Kidney epithelial cell (primary cell): ENCODE measurements around the gene BAG1. TPM values are rescaled to one million over a fixed set of nuclear protein-coding genes. Genes with fewer than 3 reads are reported as not detected.

ENCODE experiments used
- DNase-seq: peaks from one replicate; pipeline ENCODE4 v3.0.0-alpha.2; 2010; ENCODE audit warnings: low read depth
- H3K27me3 ChIP-seq: 2 replicates; pipeline ENCODE4 v1.6.0; 2011; ENCODE audit warnings: low read length; ENCODE audit not compliant: control insufficient read depth, insufficient read depth
- H3K36me3 ChIP-seq: 2 replicates; pipeline ENCODE4 v1.5.1; 2011; ENCODE audit warnings: low read length; ENCODE audit not compliant: control insufficient read depth, insufficient read depth
- H3K4me3 ChIP-seq: 2 replicates; pipeline ENCODE4 v1.5.1; 2011; ENCODE audit warnings: low read depth, mild to moderate bottlenecking, control low read depth, low read length
- CTCF ChIP-seq: IDR thresholded peaks from 2 replicates; pipeline ENCODE4 v1.5.1; 2011; ENCODE audit warnings: mild to moderate bottlenecking, moderate library complexity, low read length, control low read depth, inconsistent platforms; ENCODE audit not compliant: insufficient read depth, poor library complexity, severe bottlenecking
- total RNA-seq: library from RNA; depleted of rRNA; stranded (reverse); fragments of >200 nt; gene quantifications from 2 replicates; pipeline ENCODE4 v1.2.3, GENCODE V29; 2015

Gene BAG1
- total RNA-seq, 1 donor from 2014 or later = 59.0 TPM

GRCh38 chr9:33255471-33255870 lies 9.0 kb downstream of the BAG1 start:
- DNase-seq = no peak
- no peak for TF ChIP-seq CTCF
- Histone ChIP-seq H3K36me3 (peaks cover 7% of the 10 kb centered on the region), H3K27me3 (no peaks in the 10 kb centered on the region), H3K4me3 (no peak overlapping the region)

DNA sequence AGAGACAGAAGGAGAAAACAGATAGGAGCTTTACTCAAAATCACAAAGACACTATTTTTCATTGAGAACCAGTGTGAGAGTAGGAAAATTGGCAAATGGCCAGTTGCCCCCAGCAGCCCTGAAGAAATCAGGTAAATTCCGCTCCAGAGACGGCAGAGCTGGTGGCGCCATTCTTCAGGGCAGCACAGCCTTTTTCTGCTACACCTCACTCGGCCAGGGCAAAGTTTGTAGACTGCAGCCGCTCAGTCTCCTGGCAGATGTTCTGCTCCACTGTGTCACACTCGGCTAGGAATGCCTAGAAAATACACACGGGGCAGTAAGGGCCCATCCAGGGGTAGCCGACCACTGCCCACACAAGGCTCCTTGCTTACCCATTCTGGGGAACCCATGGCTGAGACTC lies 9.5 kb downstream of the BAG1 start:
- no peak for DNase-seq
- TF ChIP-seq CTCF = no peak
- no peak overlapping the region for H3K4me3 ChIP-seq
- H3K27me3 ChIP-seq = no peaks in the 10 kb centered on the region
- H3K36me3 ChIP-seq = peaks cover 7% of the 10 kb centered on the region

DNA sequence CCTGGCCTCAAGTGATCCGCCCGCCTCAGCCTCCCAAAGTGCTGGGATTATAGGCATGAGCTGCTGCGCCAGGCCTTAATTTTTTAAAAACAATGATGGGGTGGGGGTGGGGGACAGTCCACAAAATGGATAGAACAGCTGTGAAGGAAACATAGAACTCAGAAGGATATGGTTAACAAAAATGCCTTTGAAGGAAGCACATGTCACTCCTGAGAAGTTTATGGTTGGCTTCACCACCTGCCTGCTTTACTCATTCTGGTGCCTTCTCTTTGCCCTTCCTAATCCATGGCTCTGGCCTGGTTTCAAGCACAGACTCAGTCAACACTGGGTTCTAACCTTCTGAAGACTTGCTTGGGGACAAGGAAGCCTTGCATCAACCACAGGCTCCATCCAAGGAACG lies 10.3 kb downstream of the BAG1 start:
- no peak for TF ChIP-seq CTCF
- Histone ChIP-seq H3K4me3 (no peak overlapping the region), H3K27me3 (no peaks in the 10 kb centered on the region), H3K36me3 (peaks cover 6% of the 10 kb centered on the region)
- DNase-seq = no peak

DNA sequence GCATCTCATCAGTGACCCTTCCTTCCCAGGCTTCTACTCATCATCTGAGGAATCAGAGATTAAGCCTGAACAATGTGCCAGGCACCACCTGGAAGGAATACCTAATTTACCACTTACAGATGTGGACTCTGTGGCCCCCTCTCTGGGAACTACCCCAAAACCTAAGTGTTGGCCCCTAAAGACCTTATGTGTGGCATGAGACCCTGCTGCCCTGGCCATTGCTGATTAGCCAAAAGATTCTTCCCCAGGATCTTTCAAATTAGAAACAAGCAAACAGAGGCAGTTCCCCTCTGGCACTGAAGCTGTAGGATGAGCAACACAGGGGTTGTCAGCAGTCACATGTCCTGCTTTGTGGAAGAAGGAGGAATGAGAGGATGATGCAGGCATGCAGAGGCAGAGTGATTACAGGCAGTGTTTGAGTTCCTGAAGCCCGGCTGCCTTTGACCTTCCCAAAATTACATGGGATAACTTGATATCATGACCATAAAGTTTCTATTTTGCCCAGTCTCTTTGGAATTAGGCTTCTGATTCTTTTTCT lies 14.0 kb downstream of the BAG1 start:
- H3K36me3 ChIP-seq = peaks cover 4% of the 10 kb centered on the region
- H3K4me3 ChIP-seq = no peak overlapping the region
- TF ChIP-seq CTCF = no peak
- no peak for DNase-seq
- H3K27me3 ChIP-seq = no peaks in the 10 kb centered on the region

DNA sequence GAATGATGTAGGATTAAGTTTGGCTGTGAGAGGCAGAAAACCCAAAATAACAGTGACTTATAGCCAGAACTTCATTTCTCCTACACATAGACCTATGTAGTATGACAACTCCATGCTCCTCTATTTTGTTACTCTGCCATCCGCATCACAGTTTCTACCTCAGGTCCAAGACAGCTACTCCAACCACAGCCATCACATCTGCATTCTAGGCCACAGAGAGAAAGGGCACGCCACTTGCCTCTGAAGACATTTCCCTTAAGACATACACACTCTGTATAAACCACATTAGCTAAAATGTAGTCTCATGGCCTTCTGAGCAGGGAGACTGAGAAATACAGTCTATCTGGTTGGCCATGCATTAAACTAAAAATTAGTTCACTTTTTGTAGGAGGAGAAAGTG lies 14.5 kb downstream of the BAG1 start:
- Histone ChIP-seq H3K27me3 (no peaks in the 10 kb centered on the region), H3K36me3 (peaks cover 2% of the 10 kb centered on the region), H3K4me3 (no peak overlapping the region)
- no peak for TF ChIP-seq CTCF
- DNase-seq = no peak

- no peak for TF ChIP-seq CTCF
- Histone ChIP-seq H3K36me3 (peaks cover under 1% of the 10 kb centered on the region), H3K4me3 (no peak overlapping the region), H3K27me3 (no peaks in the 10 kb centered on the region)
- no peak for DNase-seq
These were observed 15.3 kb downstream of the BAG1 start for GRCh38 chr9:33249087-33249658.
